B cell (primary cell): ENCODE measurements around the gene GRPEL2.

Experiments
- CTCF ChIP-seq: fragments of 200-600 bp; IDR thresholded peaks from one replicate; pipeline ENCODE4 v1.8.0; 2022; ENCODE audit warnings: antibody characterized with exemption, mild to moderate bottlenecking
- EZH2 ChIP-seq: IDR thresholded peaks from 2 replicates; pipeline ENCODE4 v1.6.1; 2012; ENCODE audit warnings: borderline replicate concordance, low read depth, mild to moderate bottlenecking, moderate library complexity, low read length; ENCODE audit not compliant: insufficient read depth, poor library complexity, severe bottlenecking

GRCh38 chr5:149315753-149316152 is 29.5 kb upstream of the GRPEL2 start:
- TF ChIP-seq CTCF (no peak), EZH2 (no peak)
